ENCODE data around the gene ARID1B.

GRCh38 chr6:157163434-157164159 lies 386.4 kb downstream of the ARID1B start:
- TF ChIP-seq CTCF (IDR thresholded peaks at IDR 0.05), result no peak
- no peak for TF ChIP-seq POLR2A (IDR thresholded peaks at IDR 0.05)
